ENCODE data around the gene ITGB4.

The ITGB4 gene

DNA sequence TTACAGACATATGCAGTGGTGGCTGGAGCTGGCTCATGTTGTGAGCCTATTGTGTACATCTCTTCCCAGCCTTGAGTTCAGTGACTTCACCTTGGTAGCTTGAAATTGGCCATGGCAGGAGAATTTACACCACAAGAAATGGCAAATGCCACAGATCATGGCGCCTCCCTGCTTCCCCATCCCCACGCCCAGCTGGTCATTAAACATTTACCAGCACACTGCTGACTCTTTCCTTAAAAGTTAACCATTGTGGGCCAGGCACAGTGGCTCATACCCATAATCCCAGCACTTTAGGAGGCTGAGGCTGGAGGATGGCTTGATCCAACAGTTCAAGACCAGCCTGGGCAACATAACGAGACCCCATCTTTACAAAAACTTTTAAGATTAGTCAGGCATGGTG is 22.6 kb upstream of the ITGB4 start:
- DNase-seq = no peak

DNA sequence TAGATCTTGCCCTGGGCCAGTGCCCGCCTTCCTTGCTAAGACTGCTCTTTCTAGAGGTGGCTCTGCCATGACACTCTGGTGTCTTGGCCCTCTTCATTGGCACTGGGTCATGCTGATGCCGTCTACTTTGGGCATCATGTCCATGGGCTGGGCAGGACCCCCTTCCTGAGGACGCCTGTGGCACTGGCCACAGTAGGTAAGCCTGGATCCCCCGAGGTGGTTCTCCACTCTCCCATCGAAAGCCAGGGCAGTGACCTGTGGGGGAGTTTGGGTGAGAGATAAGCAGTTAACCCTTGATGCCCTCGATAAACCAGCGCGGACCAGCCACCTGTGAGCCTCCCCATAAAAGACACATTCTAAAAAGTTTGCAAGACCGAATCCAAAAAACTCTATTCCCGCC is 20.0 kb upstream of the ITGB4 start:
- DNase-seq = no peak

DNA sequence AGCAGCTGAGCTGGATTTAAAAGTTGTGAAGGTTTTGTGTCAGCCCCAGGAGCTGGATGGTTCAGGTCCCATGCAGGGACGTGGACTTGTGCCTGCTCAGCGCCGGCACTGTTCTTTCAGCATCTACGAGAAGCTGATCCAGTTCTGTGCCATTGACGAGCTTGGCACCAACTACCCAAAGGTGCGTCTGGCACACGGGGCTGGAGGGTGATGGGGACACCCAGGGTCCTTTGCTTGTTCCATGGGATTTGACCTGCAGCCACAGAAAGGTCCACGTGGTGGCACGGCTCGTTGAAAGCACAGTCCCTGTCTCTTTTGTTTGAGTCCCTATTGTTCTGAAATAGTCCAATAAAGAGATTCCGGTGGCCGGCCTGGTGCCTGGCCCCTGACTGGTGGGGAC is 18.1 kb upstream of the ITGB4 start:
- no peak for DNase-seq

DNA sequence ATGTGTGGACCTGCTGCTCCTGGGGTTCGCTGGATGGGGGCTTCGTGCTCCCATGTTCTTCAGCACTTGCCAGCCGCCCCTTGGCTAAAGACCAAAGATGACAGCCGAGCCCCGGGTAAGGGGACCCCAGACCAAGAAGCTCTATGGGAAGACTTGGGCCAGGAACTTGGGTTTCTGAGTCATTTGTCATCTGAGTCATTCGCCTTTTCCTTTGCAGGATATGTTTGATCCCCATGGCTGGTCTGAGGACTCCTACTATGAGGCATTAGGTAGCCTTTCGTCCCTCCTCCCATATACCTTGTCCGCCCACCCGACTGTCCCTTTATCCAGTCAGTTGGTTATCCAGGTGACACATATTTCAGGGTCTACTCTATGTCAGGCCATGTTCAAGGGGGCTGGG is 17.7 kb upstream of the ITGB4 start:
- no peak for DNase-seq

DNA sequence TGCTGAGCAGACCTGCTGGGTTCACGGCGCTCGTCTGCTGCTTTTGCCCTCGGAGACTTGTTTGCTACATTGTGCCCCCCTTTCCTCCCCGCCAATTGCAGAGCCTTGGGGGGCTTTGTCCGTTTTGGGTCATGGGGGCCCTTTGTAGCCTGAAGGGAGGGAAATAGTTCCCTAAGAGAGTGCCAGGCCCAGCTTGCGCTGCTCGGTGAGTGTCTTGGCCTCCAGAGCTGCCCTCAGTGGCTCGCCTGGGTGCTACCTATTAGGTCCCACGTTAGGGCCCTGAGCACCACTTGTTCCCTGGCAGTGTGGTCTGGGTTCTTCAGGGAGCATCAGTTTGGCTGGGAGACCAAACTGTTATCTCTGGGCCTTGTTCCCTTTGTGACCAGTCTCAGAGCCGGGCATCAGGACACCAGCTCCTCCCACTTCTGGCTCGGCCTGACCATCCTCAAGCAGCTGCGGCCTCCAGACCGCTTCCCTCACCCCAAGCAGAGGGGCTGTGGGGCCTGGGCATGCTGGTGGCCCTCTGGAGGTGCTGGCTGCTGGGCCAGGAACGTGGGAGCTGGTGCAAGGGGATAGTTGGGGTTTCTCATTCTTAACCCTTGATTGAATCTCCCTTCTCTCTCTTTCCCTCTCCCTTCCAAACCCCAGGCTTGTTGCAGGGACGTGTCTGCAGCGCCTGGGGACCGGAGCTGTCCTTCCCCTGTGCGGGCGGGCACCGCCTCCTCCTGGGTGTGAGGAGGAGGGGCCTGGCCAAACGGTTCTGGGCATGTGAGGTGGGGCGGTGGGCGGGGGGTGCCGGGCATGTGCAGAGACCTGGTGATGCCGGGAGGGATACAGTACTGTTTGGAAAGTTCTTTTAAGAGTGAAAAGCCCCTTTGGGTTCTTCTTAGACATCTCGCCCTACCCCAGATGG is 16.0 kb upstream of the ITGB4 start:
- DNase-seq = no peak

DNA sequence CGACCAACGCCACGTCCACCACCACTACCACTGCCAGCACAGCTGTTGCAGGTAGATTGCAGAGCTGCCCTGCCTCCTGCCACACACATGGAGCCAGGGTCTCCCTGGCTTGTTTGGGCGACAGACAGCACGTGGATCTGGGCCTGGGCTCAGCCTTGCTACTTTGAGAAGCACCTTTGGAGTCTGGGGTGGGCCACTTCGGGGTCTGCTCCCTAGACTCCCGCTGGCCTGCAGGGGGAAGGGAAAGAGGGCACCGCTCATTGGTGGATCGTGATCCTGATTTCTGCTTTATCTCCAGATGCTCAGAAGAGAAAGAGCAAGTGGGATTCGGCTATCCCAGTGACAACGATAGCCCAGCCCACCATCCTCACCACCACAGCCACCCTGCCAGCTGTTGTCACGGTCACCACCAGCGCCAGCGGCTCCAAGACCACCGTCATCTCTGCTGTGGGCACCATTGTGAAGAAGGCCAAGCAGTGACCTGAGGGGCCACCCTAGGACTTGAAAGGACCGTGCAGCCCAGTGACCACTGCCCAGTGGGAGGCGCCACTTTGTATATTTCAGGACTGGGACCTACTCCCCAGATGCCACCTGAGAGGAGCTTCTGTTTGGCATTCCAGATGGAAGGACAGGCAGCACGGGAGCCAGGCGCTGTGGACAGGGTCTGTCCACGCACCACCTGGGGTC is 15.1 kb upstream of the ITGB4 start:
- DNase-seq = no peak

DNA sequence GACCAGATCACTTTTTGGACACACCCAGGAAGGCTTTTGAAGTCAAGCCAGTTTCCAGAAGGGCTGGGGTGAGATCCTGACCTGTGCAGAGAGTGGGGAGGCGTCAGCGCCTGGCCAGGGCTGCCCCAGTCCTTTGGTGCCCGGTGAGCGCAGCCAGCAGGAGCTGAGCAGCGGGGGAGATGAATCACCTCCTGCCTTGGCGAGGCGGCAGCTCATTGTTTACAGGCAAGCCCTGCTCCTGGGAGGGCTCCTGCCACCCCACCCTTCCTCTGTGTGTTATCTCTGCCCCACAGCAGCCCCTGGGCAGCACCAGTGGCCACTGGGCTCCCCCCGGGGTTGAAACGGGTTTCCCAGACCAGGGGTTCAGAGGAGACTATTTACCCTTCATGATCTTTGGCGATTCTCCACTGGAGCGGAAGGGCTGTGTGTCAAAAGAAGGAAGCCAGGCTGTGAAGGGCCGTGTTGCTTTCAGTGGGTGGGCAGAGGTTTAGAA is 14.1 kb upstream of the ITGB4 start:
- DNase-seq = no peak

DNA sequence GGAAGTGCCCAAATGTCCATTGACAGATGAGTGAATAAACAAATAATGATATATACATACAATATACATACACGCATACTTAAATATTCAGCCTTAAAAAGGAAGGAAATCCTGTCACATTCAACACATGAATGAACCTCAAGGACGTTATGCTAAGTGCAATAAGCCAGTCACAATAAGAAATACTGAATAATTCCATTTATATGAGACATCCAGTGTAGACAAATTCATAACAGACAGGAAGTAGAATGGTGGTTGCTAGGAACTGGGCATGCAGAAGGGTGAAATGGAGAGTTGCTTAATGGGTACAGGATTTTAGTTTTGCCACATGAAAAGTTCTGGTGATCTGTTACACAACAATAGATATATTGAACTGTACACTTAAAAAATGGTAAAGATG is 8.8 kb upstream of the ITGB4 start:
- DNase-seq = no peak

DNA sequence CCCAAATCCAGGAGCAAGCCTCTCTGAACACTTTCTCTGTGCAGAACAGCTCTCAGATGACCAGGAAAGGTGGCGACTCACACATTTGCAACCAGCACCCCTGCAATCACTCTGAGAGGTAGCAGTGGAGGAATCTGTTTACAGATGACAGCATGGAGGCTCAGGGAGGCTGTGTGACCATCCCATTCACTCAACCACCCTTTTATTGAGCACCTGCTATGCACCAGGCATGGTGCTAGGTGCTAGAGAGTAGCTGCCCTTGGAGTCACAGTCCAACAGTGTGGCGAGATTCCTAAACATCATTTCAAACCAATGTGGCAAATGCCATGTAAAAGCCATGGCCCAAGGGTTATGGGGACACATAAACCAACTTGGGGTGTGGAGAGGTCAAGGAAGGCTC is 1.5 kb upstream of the ITGB4 start:
- DNase-seq = no peak

DNA sequence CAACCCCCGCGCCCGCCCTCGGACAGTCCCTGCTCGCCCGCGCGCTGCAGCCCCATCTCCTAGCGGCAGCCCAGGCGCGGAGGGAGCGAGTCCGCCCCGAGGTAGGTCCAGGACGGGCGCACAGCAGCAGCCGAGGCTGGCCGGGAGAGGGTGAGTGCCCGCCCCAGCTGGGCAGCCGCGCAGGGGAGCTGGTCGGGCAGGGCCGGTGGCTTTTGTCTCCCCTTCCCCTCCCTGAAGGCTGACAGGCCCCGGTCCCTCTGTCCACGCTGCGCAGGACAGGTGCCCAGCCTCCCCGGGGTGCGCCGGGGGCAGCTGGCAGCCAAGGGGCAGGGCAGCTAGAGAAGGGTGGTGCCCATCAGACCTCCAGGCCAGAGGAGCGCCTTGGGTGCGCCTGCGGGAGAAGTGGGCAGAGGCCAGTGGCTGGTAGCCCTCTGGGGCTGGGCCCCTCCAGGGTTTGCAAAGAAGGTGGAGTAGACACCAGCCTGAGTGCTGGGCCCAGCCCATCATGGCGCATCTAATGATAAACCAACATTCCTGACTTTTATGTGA is 278 bp downstream of the ITGB4 start:
- no peak for DNase-seq

DNA sequence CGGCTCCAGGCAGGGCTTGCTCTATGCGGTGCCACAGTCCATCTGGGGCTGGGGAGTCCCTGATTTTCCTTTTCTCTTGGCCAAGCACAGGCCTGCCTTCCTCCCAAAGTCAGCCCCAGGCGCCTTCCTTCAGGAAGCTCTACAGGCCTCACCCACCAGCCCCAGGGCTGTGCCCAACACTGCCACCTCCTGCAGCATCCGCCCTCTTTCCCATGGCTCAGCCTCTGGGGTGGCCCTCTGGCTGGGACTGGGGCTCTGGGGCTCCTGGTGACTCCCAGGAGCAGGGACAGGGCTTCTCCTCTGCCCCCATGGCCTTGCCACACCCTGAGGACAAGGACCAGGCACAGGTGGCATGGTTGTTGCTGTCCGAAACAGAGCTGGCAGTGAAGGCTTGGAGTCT is 817 bp downstream of the ITGB4 start:
- no peak for DNase-seq

DNA sequence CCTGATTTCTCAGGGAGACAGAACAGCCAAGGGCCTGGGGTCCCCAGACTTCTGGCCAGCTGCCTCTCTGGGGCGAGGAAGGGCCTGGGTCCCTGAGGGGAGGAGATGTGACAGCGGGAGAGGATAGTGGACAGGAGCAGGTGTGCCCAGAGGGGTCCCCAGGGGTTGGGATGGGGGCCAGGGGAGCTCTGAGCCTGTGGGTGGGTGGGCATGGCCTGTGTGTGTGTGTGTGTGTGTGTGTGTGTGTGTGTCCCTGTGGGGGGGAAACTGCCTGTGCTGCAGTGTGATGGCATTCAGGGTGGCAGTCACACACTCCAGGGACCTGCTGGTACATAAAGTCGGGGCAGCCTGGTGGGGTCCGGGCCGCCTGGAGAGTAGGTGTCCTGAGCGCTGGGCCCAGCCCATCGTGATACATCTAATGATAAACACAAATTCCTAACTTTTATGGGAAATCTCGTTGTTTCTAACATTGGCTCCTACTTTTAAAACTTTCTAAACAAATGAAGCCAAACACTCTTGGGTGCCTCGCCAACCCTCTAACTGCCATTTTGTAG is 1.4 kb downstream of the ITGB4 start:
- DNase-seq = no peak

DNA sequence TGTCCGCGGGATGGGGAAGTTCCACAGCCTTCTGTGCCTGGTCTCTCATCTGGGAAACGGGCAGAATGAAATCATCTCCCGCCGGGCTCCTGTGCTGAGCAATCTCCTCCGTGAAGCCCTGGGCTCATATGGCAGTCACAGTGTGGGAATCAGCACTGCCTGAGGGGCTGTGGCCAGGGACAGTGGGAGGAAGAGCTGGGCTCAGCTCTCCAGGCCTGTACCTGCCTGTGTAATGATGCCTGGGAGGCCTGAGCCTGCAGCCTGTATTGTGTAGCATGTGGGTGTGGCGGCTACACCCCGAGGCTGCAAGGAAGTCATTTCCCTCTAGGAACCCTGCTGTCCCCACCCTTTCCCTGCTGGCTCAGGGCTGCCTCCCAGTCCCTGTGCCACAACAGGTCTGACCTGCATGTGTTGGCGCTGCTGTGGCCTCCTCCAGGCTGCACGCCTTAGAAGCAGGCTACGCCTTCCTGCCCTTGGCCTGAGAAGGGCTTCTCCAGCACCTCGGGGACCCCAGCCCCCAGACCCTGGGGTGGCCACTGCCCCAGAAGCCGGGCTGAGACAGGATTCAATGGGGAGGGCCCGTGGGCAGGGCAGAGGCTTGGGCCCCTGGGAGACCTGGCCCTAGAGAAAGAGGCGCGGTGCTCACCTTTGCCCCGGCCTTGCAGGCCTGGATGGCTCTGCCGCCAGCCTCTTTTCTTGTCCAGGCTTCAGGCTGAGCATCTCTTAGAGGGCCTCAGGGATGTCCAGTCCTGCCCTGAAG is 2.1 kb downstream of the ITGB4 start:
- DNase-seq = no peak

DNA sequence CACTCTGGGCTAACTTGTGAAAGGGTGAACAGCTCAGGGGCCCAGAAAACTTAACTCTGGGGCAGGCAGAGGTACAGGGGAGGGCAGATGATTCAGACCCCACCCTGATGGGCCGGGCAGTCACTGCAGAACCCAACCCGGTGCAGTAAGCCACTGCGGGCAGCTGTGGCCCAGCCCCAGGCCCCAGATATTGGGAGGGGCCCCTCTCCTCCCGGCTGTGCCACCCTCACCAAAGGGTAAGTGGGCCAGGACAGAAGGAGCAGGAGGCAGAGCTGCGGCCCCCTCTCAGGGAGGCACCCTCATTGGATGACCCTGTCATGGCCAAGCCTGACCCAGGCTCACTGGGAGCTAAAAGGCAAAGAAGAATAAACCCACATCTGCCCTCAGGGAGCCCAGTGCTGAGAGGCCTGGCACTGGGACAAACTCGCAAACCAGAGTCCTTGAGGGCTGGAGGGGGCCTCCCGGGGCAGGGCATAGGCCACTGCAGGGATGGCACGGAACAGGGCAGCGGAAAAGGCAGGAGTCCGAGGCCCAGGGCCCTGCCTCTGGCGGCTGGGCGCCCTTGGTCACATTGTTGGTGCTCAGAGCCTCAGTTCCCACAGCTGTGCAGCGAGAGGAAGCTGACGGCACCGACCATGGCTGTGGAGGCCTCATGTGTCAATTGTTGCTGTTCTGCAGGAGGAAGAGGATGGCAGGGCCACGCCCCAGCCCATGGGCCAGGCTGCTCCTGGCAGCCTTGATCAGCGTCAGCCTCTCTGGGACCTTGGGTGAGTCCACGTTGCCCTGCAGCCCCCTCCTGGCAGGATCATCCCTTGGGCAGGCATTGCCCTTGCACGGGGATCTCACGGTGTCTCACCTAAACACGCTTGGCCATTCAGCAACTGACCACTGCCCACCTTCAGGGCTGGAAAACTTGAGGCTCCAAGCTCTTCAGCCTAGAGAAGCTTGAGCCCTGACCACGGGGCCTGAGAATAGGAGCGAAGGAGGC is 3.1 kb downstream of the ITGB4 start:
- no peak for DNase-seq

DNA sequence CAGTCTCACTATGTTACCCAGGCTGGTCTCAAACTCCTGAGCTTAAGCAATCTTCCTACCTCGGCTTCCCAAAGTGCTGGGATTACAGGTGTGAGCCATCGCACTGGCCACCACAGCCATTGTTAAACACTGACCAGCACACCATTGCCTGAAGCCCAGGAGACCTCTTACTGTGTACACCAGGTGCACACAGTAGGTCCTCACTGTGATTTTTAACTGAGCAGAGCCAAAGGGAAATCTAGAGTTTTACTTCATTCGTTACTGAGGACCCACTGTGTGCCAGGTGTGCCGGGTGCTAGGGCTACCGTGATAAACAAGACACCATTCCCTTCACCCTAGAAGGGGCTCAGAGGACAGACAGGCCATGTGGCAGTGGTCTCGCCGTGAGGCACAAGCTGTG is 4.2 kb downstream of the ITGB4 start:
- DNase-seq = no peak

DNA sequence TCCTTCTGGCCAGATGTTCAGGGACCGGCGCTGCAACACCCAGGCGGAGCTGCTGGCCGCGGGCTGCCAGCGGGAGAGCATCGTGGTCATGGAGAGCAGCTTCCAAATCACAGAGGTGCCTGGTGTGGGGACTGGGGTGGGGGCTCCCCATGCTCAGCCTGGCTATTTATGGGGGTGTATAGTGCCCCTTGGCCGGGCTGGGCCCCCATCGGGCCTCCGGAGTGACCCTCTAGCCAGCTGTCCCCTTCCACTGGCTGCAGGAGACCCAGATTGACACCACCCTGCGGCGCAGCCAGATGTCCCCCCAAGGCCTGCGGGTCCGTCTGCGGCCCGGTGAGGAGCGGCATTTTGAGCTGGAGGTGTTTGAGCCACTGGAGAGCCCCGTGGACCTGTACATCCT is 6.1 kb downstream of the ITGB4 start:
- DNase-seq = no peak

DNA sequence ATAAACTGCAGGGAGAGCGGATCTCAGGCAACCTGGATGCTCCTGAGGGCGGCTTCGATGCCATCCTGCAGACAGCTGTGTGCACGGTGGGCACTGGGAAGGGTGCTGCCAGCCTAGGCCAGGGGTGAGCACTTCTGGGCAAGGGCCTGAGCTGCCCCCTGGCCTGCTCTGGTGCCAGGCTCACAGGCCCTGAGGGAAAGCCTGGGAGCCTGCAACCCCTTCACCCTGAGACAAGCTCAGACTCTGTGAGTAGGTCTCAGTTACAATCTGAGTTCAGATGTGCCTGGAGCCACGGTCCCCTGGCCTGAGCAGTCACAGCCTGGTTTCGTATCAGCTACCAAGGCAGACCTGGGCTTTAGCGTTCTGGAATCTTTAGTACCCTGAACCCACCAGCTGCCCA is 8.1 kb downstream of the ITGB4 start:
- no peak for DNase-seq

DNA sequence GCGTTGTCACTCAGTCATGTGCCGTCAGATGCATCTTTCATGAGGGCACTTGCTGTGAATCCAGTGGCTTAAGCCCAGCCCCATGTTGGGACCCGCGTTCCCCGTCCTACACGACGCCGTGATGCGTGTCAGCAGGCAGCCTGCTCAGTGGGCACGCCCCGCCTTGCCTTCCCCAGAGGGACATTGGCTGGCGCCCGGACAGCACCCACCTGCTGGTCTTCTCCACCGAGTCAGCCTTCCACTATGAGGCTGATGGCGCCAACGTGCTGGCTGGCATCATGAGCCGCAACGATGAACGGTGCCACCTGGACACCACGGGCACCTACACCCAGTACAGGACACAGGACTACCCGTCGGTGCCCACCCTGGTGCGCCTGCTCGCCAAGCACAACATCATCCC is 8.8 kb downstream of the ITGB4 start:
- no peak for DNase-seq

DNA sequence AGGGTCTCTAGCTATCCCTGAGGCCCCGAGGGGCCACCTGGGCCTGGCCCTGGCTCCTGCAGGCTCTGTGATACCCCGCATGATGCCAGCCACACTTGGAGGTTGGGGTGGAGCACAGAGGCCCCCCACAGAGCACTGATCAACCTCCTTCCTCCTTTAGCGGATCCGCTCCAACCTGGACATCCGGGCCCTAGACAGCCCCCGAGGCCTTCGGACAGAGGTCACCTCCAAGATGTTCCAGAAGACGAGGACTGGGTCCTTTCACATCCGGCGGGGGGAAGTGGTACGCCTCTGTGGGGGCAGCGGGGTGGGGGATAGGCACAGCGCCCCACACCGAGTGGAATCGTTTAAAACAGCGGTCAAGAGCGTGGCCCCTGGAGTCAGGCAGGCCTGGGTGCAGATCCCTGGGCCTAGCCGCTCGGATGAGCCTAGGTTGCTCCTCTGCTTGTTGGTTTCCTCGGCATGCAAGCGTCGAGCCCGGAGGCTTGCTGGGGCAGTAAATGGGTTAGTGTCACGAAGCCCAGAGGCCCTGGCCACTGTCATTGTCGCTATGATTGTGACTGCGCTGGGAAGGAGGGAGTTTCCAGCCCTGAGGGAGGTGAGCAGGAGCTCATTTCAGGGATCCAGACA is 9.9 kb downstream of the ITGB4 start:
- DNase-seq = no peak

DNA sequence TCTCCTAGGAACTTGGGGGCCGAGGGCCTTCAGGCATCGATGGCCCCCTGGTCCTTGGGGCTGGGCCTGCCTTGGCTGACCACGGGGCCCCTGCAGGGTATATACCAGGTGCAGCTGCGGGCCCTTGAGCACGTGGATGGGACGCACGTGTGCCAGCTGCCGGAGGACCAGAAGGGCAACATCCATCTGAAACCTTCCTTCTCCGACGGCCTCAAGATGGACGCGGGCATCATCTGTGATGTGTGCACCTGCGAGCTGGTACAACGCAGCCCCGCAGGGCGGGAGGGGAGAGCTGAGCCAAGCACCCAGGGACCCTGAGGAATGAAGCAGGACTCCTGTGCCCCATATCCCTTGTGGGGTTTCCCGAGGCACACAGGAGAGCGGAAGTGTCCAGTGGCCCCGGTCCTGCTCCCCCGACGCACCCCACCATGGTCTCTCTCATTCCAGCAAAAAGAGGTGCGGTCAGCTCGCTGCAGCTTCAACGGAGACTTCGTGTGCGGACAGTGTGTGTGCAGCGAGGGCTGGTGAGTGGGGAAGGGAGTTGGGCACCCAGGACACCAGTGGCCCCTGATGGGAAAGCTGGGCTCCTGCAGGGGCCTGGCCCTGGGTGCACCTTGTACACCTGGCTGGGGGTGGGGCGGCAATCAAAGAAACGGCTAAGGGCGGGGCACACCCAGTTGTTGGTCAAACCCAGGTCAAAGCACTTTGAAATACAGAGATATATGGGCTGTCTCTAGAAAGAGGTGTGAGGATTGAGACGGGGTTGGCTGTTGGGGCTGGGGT is 10.6 kb downstream of the ITGB4 start:
- no peak for DNase-seq

Data from stimulated activated CD4-positive, alpha-beta T cell treated with anti-CD3 and anti-CD28 coated beads, Interleukin-12 subunit alpha, Interleukin-12 subunit beta, amount 100 ng/mL, for 4 hours (primary cell).